GM21526 (cell line): Measurements from ENCODE around the gene MUC21.

Experiments
- ATAC-seq: cut with Tn5 transposase; IDR thresholded peaks from one replicate; pipeline ENCODE4 v1.9.1; 2021; ENCODE audit warnings: moderate library complexity; ENCODE audit not compliant: unreplicated experiment, low FRiP score

Gene MUC21

GRCh38 chr6:30983439-30983838 lies at the start of gene MUC21:
TSS of gene MUC21 (plus strand) at chr6:30983718. CDS start at chr6:30983959, 241 bp downstream.
- ATAC-seq, result no peak

DNA sequence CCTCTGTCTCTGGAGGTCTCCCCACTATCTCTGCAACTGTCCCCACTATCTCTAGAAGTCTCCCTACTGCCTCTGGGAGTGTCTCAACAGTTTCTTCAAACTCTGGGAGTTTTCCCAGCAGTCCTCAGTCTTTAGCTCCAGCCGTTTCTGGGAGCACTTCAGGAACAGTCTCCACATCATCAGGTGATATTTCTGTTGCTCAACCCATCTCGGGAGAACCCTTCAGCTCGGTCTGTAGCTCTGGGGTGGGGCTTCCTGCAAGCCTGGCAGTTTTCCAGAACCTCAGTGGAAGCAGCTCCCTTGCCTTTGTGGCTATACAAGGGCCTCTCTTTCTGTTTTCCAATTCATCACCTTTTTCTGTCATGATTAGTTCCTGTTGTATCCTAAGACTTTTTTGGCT lies 48.5 kb upstream of the MUC21 start:
- ATAC-seq, result no peak

- ATAC-seq, result no peak
Observed at GRCh38 chr6:30937265-30937664, 46.3 kb upstream of the MUC21 start.

DNA sequence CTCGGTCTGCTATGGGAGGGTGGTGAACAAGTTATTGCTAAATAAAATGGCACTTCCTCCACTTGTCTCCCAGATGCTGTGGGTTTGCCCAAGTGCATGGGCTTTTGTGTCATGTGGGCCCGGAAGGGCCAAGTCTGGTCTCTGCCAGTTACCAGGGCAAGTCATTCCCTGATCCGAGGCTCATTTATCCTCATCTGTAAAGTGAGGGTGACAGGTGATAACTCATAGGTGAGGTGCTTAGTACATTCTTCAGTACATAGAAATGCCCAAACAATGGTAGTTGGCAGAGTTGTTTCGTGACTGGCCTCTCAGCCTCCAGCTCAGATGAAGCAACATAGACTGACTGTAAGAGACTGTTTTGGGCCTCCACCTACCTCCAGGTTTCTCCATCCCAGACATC lies 44.8 kb upstream of the MUC21 start:
- ATAC-seq, result no peak

DNA sequence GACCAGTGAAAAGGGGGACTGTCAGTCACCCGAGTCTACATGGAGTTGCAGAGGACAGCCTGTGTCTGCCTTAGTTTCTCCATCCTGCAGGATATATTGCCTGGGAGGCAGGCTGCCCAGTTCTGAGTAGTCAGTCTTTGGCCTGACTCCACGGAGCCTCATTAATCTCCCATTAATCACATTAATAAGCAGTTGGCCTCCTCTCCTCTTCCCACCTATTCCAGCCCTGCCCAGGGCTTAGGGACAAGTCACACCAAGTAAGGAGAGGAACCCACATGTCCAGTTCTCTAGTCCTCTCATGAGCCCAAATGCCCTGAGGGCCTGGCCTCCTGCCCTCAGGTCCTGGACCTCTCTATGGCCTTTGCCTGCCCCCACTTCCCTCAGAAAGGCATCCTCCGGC lies 44.0 kb upstream of the MUC21 start:
- no peak for ATAC-seq

GRCh38 chr6:30940361-30940986 lies 43.0 kb upstream of the MUC21 start, which contains the start of gene MUCL3:
TSS of gene MUCL3 (plus strand) at chr6:30940973. CDS start at chr6:30941000, 27 bp downstream.
- ATAC-seq, result no peak

DNA sequence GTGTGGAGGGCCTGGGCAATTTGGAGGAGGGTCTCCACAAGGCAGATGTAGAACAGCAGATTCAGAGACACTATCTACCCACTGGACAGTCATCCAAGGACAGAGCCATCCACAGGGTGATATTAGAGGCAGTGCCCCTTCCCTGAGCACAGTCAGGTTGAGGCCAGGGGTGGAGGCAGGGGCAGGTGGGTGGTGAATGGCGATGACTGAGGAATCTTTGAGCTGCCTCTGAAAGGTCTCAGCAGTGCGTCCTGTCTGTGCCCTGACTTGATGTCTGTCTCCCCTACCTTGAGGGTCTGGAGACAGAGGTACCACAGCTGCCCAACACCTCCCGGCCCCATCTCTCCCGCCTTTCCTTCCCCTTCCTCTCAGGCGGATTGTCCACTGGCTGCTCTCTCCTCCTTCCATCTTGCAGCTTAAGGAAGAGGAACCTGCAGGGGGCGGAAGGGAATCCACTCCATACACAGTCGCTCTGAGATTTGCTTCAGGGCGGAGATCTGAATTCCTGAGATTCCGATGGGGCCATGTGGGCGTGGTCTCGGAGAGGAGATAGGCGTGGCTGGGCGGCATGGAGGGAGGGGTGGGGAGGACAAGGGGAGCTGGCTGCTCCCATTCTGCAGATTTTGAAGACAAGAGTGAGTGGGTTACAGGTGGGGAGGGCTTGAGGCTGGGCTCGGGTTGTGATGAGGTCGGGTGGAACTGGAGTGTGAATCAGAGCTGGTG lies 41.0 kb upstream of the MUC21 start:
- no peak for ATAC-seq

DNA sequence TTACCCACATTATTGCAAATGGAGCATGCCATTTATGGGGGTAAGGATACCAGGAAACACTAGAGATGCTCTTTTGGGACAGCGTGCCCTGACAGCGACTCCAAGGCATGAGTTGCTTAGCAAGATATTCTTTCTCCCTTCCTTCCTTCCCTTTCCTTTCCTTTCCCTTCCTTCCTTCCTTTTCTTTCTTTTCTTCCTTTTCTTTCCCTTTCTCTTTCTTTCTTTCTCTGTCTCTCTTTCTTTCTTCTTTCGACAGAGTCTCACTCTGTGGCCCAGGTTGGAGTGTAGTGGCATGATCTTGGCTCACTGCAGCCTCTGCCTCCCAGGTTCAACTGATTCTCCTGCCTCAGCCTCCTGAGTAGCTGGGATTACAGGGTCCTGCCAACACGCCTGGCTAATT lies 39.5 kb upstream of the MUC21 start:
- ATAC-seq, result no peak

- no peak for ATAC-seq
Observed at GRCh38 chr6:30945281-30945680, 38.2 kb upstream of the MUC21 start.

DNA sequence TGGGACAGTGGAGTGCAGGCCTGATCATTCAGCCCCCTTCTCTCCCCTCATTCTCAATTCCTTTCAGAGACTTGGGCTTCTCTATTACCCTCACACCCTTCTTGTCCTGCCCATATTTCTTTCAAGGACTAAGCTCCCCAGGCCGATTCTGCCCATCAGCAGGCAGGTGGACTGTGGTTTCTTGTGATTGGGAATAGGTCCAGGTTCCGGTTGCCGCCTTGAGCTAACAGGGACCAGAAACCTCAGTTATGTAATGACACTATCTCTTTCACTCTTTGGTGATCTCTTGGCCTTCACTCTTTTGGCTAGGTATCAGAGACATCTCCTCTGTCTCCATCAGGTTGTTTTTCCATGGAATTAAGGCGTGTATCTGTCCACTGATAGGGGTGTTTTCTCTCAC lies 36.3 kb upstream of the MUC21 start:
- no peak for ATAC-seq

DNA sequence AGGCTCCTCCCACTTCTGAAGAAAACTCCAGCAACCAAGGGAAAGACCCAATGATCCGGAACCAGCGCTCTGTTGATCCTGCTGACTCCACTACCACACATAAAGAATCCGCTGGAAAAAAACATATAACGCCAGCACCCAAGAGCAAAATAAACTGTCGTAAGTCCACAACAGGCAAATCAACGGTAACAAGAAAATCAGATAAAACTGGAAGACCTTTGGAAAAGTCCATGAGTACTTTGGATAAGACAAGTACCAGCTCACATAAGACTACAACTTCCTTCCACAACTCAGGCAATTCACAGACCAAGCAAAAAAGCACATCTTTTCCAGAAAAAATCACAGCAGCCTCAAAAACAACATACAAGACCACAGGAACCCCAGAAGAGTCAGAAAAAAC lies 34.7 kb upstream of the MUC21 start:
- ATAC-seq, result no peak

- ATAC-seq, result no peak
Observed at GRCh38 chr6:30951907-30952469, 31.5 kb upstream of the MUC21 start.

DNA sequence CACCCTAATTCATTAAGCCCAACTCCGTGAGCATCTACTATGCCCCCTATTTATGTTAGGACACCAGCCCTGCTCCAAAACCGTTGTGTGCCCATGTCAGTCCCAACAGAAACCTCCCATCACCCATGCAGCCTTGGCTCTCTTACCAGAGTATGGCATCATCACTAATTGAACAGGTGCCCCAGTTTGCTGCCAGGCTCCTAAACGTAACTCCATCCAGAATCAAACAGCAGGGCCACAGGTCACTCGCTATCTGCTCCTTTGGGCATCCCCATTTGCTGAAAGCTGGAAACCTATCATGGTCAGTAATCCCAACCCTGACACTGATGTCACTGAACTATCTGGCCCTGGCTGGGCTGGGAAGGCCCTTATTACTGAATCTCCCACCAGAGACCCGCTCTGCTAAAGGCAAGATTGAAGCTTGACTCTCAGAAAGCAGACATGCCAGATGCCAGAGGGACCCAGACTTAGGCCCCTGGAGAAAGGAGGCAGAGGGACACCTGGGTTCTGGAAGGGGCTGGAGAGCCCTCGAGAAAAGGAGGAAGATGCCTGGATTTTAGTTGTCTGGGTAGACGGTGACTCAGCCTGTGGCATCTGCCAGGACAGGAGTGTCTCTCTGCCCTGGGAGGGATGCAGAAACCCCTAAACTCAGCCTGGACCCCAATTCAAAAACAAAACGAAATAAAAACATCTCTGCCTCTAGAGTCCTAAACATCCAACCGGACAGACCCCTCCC lies 28.7 kb upstream of the MUC21 start:
- no peak for ATAC-seq

DNA sequence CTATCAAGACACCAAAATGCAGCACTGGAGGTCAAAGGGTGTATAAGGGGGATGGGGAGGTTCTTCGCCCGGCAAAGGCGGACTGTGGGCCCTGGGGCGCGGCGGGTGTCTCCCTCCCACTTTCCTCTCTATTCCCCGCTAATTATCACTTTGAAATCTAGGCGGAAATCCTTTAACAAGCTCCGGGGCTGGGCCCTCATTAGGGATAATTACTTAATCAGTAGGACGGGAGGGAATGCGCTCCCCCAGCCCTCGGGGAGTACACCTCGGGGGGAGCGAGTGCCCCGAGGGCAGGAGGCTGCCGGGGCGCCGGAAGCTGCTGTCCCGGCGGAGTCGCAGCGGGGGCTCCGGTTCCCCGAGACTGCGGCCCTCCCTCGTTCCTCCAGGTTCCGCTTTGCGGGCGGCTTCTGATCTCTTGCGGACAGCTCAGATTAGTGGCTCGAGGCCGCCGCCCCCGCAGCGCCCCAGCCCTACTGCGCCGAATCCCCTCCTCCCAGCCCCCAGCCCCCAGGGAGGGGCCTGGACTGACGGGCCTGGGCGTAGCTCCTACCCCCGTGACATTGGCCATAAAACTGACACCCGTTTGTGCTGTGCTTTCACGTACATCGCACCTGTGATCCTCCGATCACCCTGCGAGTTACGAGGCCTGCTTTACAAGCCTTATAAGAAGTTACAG lies 28.0 kb upstream of the MUC21 start:
- peak; percentile 66 for ATAC-seq

- no peak for ATAC-seq
Observed at GRCh38 chr6:30957716-30958115, 25.8 kb upstream of the MUC21 start.

DNA sequence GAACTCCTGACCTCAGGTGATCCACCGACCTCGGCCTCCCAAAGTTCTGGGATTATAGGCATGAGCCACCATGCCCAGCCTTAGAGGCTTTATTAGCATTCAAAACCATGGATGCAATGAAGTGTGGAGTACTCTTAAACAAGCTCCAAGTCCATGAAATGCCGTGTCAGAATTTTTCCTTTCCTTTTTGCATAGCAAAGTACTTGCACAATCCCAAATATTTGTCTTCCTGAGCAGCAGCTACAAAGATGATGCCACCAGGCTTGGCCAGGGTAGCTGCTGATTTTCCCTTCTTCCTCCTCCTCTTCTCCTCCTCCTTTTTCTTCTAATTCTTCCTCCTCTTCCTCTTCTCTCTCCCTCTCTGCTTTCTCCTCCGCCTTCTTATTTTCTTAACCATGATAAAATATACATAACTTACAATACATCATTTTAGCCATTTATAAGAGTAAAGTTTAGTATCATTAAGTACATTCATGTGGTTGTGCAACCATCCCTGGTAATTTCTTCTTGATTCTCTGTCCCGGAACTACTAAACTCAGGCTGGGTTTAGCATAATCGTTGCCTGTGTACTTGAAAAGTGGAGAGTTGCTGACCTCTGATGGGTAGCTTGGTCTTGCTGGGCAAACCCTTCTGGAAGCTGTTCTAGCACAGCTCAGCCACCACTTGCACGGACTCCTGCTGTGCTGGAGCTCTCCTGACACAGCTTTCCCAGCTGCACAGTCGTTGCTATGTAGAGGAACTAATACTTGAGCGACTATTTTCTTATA lies 22.4 kb upstream of the MUC21 start:
- ATAC-seq, result no peak

DNA sequence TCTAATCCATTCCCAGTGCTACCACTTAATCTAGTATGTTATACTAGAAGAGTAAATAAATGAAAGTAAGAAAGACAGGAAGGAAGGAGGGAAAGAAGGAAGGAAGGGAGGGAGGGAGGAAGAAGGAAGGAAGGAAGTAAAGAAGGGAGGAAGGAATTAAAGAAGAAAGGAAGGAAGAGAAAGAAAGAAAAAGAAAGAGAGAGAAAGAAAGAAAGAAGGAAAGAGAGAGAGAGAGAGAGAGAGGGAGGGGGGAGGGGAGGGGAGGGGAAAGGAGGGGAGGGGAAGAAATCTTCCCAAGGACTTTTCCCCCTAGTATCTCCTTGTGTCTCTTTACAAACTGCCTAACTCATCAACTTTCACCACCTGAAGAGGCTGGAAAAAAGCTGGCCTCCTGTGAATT lies 20.8 kb upstream of the MUC21 start:
- no peak for ATAC-seq

DNA sequence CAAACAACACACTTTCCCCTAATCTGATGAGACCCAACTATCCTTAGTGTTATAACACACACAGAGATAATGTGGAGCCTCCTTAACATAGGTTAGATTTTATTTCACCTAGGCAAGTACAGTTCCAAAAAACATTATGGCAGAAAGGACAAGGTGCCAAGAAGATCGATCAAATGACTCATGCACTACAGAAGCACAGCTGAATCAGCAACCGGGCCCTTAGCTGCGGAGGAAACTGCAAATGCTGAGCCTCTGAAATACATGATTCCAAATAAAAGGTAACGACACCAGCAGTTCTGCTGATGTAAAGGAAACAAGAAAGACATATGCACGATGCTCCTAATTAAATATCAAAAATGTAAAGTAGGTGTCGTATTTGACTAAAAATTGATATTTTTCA lies 19.9 kb upstream of the MUC21 start:
- no peak for ATAC-seq

- no peak for ATAC-seq
Observed at GRCh38 chr6:30964075-30964474, 19.4 kb upstream of the MUC21 start.

DNA sequence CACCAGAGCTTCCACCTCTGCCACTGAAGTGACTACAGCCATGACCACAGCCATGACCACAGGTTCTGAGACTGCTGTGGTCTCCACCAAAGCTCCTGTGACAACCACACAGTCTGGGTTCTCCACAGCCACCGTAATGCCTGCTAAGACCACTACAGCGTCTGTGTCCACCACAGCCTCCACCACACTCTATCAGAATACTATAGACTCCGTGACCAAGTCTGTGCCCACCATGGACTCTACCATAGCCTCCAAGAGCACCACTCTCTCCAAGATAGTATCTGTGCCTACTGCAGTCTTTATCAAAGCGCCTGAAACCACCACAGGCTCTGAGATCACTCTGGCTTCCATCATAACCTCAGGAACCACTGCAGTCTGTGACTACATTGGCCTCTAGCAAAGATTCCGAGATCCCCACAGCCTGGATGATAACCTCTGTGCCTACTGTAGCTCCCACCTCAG lies 18.3 kb upstream of the MUC21 start:
- ATAC-seq, result no peak
